HepG2 (cell line): ENCODE data around the gene UCN2. TPM values are rescaled to one million over a fixed set of nuclear protein-coding genes. Genes with fewer than 3 reads are reported as not detected.

Experiments used
- ATAC-seq: fragments of 200-7000 bp; cut with Tn5 transposase; 3 replicates; pipeline ENCODE4 v1.9.1; 2020; ENCODE audit warnings: mild to moderate bottlenecking, moderate library complexity
- BruUV-seq: library from RNA; stranded (reverse); fragments of 400-500 nt; replicated peaks from 2 replicates; lab custom pipeline; 2021; lab: Mats Ljungman, UMichigan
- CTCF ChIA-PET: fragments of 300-600 bp; formaldehyde crosslinking; extraction: SDS; loops from one replicate; lab custom pipeline; 2021; ENCODE audit warnings: low total read pairs, inconsistent platforms, low intra/inter-chr PET ratio; lab: Yijun Ruan, JAX
- POLR2A ChIA-PET: fragments of 350-600 bp; sonication (Branson Sonifier 250); formaldehyde crosslinking; loops from one replicate; lab custom pipeline; 2020; ENCODE audit warnings: antibody characterized with exemption, inconsistent platforms; lab: Yijun Ruan, JAX
- DNase-seq: peaks from one replicate; pipeline ENCODE4 v3.0.0-alpha.2; 2015; ENCODE audit warnings: low spot score
- FAIRE-seq: peaks from 3 replicates; lab custom pipeline; 2011; peaks lifted over from hg19 to GRCh38; lab: Jason Lieb, UNC
- H2AFZ ChIP-seq: one replicate; pipeline ENCODE4 v1.6.1; 2011; ENCODE audit warnings: low read length, inconsistent platforms
- H3K27ac ChIP-seq: fragments of 300-600 bp; 3 replicates; pipeline ENCODE4 v1.8.0; 2011; ENCODE audit warnings: mixed run types, mild to moderate bottlenecking, mixed read lengths, low read length, inconsistent platforms; ENCODE audit not compliant: insufficient read depth; ENCODE audit errors: extremely low read length
- H3K27me3 ChIP-seq, 2 experiments: fragments of 200-600 bp in 1 of 2; 2 replicates in 1 of 2; 3 replicates in 1 of 2; pipeline versions ENCODE4 v1.6.0 to v1.8.0; 2011; ENCODE audit warnings: low read length in 2 of 2, mild to moderate bottlenecking in 2 of 2, moderate library complexity in 2 of 2, inconsistent platforms in 1 of 2; ENCODE audit not compliant: insufficient read depth in 2 of 2, control insufficient read depth in 1 of 2
- H3K36me3 ChIP-seq, 2 experiments: fragments of 200-600 bp in 1 of 2; replicated peaks in 1 of 2; 2 replicates in 1 of 2; 3 replicates in 1 of 2; pipeline versions ENCODE4 v1.5.1 to v1.8.0; 2011; ENCODE audit warnings: low read length in 2 of 2, inconsistent platforms in 1 of 2; ENCODE audit not compliant: insufficient read depth in 2 of 2, control insufficient read depth in 1 of 2
- H3K4me1 ChIP-seq: 2 replicates; pipeline ENCODE4 v1.5.1; 2012; ENCODE audit warnings: low read length, inconsistent platforms; ENCODE audit not compliant: insufficient read depth
- H3K4me2 ChIP-seq: 2 replicates; pipeline ENCODE4 v1.6.0; 2011; ENCODE audit warnings: low read depth, low read length, inconsistent platforms
- H3K4me3 ChIP-seq, 3 experiments: fragments of 200-600 bp in 1 of 3; sonication (generic), shearing (Covaris generic) in 1 of 3; replicated peaks in 1 of 3; 2 replicates each; pipeline ENCODE4 v1.5.1; 2011 to 2016; ENCODE audit warnings: low read length in 3 of 3, inconsistent platforms in 2 of 3, low read depth in 2 of 3, mild to moderate bottlenecking in 2 of 3, control low read depth in 1 of 3, mixed read lengths in 1 of 3; ENCODE audit not compliant: insufficient read depth in 1 of 3
- H3K79me2 ChIP-seq: one replicate; pipeline ENCODE4 v1.6.1; 2011; ENCODE audit warnings: low read length, inconsistent platforms; ENCODE audit not compliant: insufficient read depth
- H3K9ac ChIP-seq: 2 replicates; pipeline ENCODE4 v1.6.0; 2011; ENCODE audit warnings: mild to moderate bottlenecking, low read depth, low read length, inconsistent platforms; ENCODE audit not compliant: insufficient read depth
- H3K9me3 ChIP-seq: 2 replicates; pipeline ENCODE4 v1.5.1; 2012; ENCODE audit warnings: mild to moderate bottlenecking, low read length
- H4K20me1 ChIP-seq: 2 replicates; pipeline ENCODE4 v1.6.0; 2011; ENCODE audit warnings: inconsistent platforms, mild to moderate bottlenecking, low read length, moderate library complexity; ENCODE audit not compliant: insufficient read depth
- ARNT ChIP-seq: fragments of 450-650 bp; IDR thresholded peaks from 2 replicates; pipeline ENCODE4 v1.6.1; 2017
- ELF3 ChIP-seq: IDR thresholded peaks from 2 replicates; pipeline ENCODE4 v1.6.1; 2016; ENCODE audit warnings: missing genetic modification reagents, missing compliant biosample characterization
- HNF1B ChIP-seq: sonication (generic); formaldehyde crosslinking; IDR thresholded peaks from 2 replicates; pipeline ENCODE4 v1.5.1; 2020; ENCODE audit warnings: mild to moderate bottlenecking, moderate library complexity, missing genetic modification reagents
- HNRNPL ChIP-seq: fragments of 200-400 bp; formaldehyde crosslinking; IDR thresholded peaks from 2 replicates; pipeline ENCODE4 v1.6.1; 2017; ENCODE audit warnings: mild to moderate bottlenecking, low read depth, low read length
- SPEN ChIP-seq: sonication (generic); formaldehyde crosslinking; IDR thresholded peaks from 2 replicates; pipeline ENCODE4 v1.5.1; 2020; ENCODE audit warnings: low read depth, mild to moderate bottlenecking, missing genetic modification reagents
- TBP ChIP-seq: sonication (generic); formaldehyde crosslinking; IDR thresholded peaks from 2 replicates; pipeline ENCODE4 v1.5.0; 2020; ENCODE audit warnings: missing genetic modification reagents
- ZMYM2 ChIP-seq: sonication (generic); formaldehyde crosslinking; IDR thresholded peaks from 2 replicates; pipeline ENCODE4 v1.8.0; 2022; ENCODE audit warnings: mild to moderate bottlenecking, missing genetic modification reagents
- ZNF224 ChIP-seq: sonication (generic); formaldehyde crosslinking; IDR thresholded peaks from 2 replicates; pipeline ENCODE4 v1.5.0; 2020; ENCODE audit warnings: mild to moderate bottlenecking, missing genetic modification reagents
- ZSCAN9 ChIP-seq: IDR thresholded peaks from 2 replicates; pipeline ENCODE4 v1.6.1; 2016; ENCODE audit warnings: borderline replicate concordance
- WGBS: methylation state at CpG from one replicate; pipeline ENCODE4 v1.1.6; 2017; ENCODE audit warnings: low lambda C conversion rate; 5-methylcytosine and 5-hydroxymethylcytosine counted together
- in situ Hi-C: cut with HindIII; loops from 2 replicates; pipeline ENCODE4 v1.10.0; 2017; ENCODE audit warnings: low pct_unique_long_range_greater_than_20kb; ENCODE audit not compliant: extremely low pct_ligation_motif_present
- intact Hi-C: fragments of 100-400 bp; cut with micrococcal nuclease; formaldehyde crosslinking; loops from one replicate; pipeline ENCODE4 v1.10.0; 2022; ENCODE audit not compliant: unreplicated experiment
- polyA plus RNA-seq, 8 experiments: library from polyadenylated mRNA; depleted of rRNA in 3 of 8; stranded (reverse) in 7 of 8; unstranded in 1 of 8; fragments of >200 nt; fragmentation: Illumina TruSeq in 4 of 8; extraction: Trizol in 4 of 8; gene quantifications; 2 replicates each; pipeline versions ENCODE4 v1.2.1 to v1.2.3, GENCODE V29; 2011 to 2016; ENCODE audit warnings: low read depth in 4 of 8, missing spikeins in 1 of 8, mixed read lengths in 1 of 8; ENCODE audit not compliant: insufficient read depth in 1 of 8
- total RNA-seq, 5 experiments: library from RNA; depleted of rRNA; stranded (reverse); fragments of >200 nt; fragmentation: Illumina TruSeq; extraction: Trizol; gene quantifications; 2 replicates each; pipeline ENCODE4 v1.2.3, GENCODE V29; 2016; ENCODE audit warnings: low read depth in 1 of 5
- TF ChIP-seq, protein P1 (sequence below): sonication (generic); formaldehyde crosslinking; IDR thresholded peaks from 2 replicates; pipeline ENCODE4 v1.4.0; 2020; ENCODE audit warnings: missing genetic modification reagents, mild to moderate bottlenecking, borderline replicate concordance
- TF ChIP-seq, protein P2 (sequence below): sonication (generic); formaldehyde crosslinking; IDR thresholded peaks from 2 replicates; pipeline ENCODE4 v1.5.0; 2020; ENCODE audit warnings: mild to moderate bottlenecking, missing genetic modification reagents, moderate library complexity
- TF ChIP-seq, protein P3 (sequence below): sonication (generic); formaldehyde crosslinking; conservative IDR thresholded peaks from 2 replicates; pipeline ENCODE4 v1.4.0; 2020; ENCODE audit warnings: missing genetic modification reagents
- TF ChIP-seq, protein P4 (sequence below): sonication (generic); formaldehyde crosslinking; IDR thresholded peaks from 2 replicates; pipeline ENCODE4 v1.5.1; 2020; ENCODE audit warnings: missing genetic modification reagents, mild to moderate bottlenecking, borderline replicate concordance

Gene UCN2
- total and polyA plus RNA-seq, 2 of the 13 experiments (the other 11 are each of a cell fraction or from before 2014, with no cell fraction given): 0.07 to 1.5 TPM

DNA sequence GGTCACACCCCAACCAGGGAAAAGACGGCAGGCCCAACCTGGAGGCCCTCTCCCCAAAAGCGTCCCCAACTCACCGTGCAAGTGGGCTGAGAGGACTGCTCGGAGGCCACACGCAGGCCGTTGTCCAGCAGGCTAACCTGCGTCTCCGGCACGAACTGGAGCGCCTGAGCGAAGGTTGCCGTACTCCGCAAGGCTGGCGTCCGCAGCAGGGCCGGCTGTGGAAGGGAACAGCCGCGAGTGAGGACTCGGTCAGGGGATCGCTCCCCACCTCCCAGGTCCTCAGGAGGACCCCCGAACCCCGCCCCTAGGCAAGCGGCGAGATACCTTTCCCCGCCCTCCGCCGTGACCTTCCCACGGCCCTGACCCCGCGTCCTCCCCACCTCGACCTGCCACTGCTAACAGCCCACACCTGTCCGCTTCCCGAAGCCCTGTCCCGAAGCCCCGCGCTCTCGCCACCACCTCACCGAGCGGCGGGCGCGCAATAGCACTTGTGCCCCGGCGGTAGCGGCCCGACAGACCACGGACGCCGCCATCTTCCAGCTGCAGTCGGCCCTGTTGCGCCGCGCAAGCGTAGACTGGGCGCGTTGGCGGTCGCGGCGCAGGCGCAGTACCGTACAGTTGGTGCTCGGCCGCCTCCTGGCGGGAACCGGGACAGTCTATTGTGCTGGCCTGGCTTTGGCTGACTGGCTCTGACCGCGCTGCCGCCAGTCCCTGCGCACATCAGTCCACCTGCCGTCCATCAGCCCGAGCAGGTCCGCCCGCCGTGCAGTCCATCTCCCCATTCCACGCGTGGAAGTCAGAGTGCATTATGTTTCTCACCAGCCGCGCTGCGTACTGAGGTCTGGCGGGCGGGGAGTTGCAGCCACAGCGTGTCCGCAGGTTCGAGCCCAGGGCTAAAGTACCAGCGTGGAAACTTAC is 45.8 kb upstream of the UCN2 start, which contains the start of gene UQCRC1:
TSS of gene UQCRC1 (minus strand) at position 559 of the 918 bp plus-strand sequence. CDS start at position 533, 26 bp downstream.
- Histone ChIP-seq H3K4me3 (peak within 1 kb of the TSS; percentile 77 to 98 (median 96)), H3K9ac (peak within 1 kb of the TSS; percentile 91), H3K4me1 (peaks cover 58% of the 10 kb centered on the region), H3K9me3 (no peaks in the 10 kb centered on the region), H3K36me3 (peaks cover 13 to 26% of the 10 kb centered on the region in 2 experiments), H3K79me2 (peaks cover 22% of the 10 kb centered on the region), H4K20me1 (peaks cover 2% of the 10 kb centered on the region; the same call in 1 of the 2 replicates), H3K27me3 (no peaks in the 10 kb centered on the region; a peak in 1 of 5 replicates), H2AFZ (no peak within 1 kb of the TSS), H3K4me2 (peak within 1 kb of the TSS; percentile 82), H3K27ac (peak within 1 kb of the TSS; percentile 68)
- BruUV-seq: no TSS peak
- CTCF ChIA-PET: interaction anchor here (0.7 to 1.7 kb wide), 2 partner anchors 26 to 51 kb away, joined by 4 to 13 read pairs; partner anchors contain the start of gene SLC26A6
- POLR2A ChIA-PET: interaction anchor here (0.6 to 1.7 kb wide), 12 partner anchors 9 to 170 kb away, joined by 3 to 30 read pairs (median 4); partner anchors contain the start of genes CCDC51, CELSR3, PFKFB4 and SLC26A6
- peak; percentile 85 for DNase-seq
- FAIRE-seq: peak; percentile 40
- in situ Hi-C loops (no loop called here), intact Hi-C loops (loop anchor here (2.0 kb wide), 1 partner anchor 25 kb away; the partner anchor contains the start of gene SLC26A6)
- peak; percentile 98 for ATAC-seq
- 11% methylated on average over 13 of the region's 86 CpGs for WGBS
- TF ChIP-seq ARNT (no peak), TBP (no peak), ZMYM2 (CRISPR knock-in tag) (0 out of 2 replicates have a peak, but pooled peaks have one; percentile 15), HNRNPL (0 out of 2 replicates have a peak, but pooled peaks have one; percentile 34), HNF1B (CRISPR knock-in tag) (peak; percentile 92), SPEN (CRISPR knock-in tag) (peak; percentile 95), ELF3 (CRISPR knock-in tag) (0 out of 2 replicates have a peak, but pooled peaks have one; percentile 30), ZNF224 (no peak; the same call in 1 of the 2 replicates), ZSCAN9 (CRISPR knock-in tag) (no peak)
- TF ChIP-seq, protein P1, sequence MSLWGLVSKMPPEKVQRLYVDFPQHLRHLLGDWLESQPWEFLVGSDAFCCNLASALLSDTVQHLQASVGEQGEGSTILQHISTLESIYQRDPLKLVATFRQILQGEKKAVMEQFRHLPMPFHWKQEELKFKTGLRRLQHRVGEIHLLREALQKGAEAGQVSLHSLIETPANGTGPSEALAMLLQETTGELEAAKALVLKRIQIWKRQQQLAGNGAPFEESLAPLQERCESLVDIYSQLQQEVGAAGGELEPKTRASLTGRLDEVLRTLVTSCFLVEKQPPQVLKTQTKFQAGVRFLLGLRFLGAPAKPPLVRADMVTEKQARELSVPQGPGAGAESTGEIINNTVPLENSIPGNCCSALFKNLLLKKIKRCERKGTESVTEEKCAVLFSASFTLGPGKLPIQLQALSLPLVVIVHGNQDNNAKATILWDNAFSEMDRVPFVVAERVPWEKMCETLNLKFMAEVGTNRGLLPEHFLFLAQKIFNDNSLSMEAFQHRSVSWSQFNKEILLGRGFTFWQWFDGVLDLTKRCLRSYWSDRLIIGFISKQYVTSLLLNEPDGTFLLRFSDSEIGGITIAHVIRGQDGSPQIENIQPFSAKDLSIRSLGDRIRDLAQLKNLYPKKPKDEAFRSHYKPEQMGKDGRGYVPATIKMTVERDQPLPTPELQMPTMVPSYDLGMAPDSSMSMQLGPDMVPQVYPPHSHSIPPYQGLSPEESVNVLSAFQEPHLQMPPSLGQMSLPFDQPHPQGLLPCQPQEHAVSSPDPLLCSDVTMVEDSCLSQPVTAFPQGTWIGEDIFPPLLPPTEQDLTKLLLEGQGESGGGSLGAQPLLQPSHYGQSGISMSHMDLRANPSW (CRISPR knock-in tag): peak; percentile 95; the same call in 1 of the 2 replicates
- TF ChIP-seq, protein P2, sequence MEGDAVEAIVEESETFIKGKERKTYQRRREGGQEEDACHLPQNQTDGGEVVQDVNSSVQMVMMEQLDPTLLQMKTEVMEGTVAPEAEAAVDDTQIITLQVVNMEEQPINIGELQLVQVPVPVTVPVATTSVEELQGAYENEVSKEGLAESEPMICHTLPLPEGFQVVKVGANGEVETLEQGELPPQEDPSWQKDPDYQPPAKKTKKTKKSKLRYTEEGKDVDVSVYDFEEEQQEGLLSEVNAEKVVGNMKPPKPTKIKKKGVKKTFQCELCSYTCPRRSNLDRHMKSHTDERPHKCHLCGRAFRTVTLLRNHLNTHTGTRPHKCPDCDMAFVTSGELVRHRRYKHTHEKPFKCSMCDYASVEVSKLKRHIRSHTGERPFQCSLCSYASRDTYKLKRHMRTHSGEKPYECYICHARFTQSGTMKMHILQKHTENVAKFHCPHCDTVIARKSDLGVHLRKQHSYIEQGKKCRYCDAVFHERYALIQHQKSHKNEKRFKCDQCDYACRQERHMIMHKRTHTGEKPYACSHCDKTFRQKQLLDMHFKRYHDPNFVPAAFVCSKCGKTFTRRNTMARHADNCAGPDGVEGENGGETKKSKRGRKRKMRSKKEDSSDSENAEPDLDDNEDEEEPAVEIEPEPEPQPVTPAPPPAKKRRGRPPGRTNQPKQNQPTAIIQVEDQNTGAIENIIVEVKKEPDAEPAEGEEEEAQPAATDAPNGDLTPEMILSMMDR (CRISPR knock-in tag): peak; percentile 98
- TF ChIP-seq, protein P3, sequence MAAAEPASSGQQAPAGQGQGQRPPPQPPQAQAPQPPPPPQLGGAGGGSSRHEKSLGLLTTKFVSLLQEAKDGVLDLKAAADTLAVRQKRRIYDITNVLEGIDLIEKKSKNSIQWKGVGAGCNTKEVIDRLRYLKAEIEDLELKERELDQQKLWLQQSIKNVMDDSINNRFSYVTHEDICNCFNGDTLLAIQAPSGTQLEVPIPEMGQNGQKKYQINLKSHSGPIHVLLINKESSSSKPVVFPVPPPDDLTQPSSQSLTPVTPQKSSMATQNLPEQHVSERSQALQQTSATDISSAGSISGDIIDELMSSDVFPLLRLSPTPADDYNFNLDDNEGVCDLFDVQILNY (CRISPR knock-in tag): peak; percentile 79
- TF ChIP-seq, protein P4, sequence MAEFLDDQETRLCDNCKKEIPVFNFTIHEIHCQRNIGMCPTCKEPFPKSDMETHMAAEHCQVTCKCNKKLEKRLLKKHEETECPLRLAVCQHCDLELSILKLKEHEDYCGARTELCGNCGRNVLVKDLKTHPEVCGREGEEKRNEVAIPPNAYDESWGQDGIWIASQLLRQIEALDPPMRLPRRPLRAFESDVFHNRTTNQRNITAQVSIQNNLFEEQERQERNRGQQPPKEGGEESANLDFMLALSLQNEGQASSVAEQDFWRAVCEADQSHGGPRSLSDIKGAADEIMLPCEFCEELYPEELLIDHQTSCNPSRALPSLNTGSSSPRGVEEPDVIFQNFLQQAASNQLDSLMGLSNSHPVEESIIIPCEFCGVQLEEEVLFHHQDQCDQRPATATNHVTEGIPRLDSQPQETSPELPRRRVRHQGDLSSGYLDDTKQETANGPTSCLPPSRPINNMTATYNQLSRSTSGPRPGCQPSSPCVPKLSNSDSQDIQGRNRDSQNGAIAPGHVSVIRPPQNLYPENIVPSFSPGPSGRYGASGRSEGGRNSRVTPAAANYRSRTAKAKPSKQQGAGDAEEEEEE (CRISPR knock-in tag): peak; percentile 63; the same call in 1 of the 2 replicates
